GM19035 (cell line): ENCODE results near the gene PLEKHA8.
A peak's percentile ranks its signal among the peaks of the same experiment; 100 is the strongest.

ENCODE experiments used
- ATAC-seq: cut with Tn5 transposase; IDR thresholded peaks from one replicate; pipeline ENCODE4 v1.9.1; 2021; ENCODE audit not compliant: unreplicated experiment

The PLEKHA8 gene

GRCh38 chr7:30022991-30023390 is 5.2 kb upstream of the PLEKHA8 start:
- no peak for ATAC-seq

GRCh38 chr7:30023524-30023923 is 4.7 kb upstream of the PLEKHA8 start:
- no peak for ATAC-seq

- peak; percentile 70 for ATAC-seq
Observed at GRCh38 chr7:30026229-30027064, 1.8 kb upstream of the PLEKHA8 start, which contains the start of gene FKBP14. FKBP14 (minus strand) TSS chr7:30026702; CDS start chr7:30026508, 194 bp downstream.

- no peak for ATAC-seq
Observed at GRCh38 chr7:30027065-30027456, 1.2 kb upstream of the PLEKHA8 start.

- peak; percentile 3 for ATAC-seq
Observed at GRCh38 chr7:30027740-30028215, 434 bp upstream of the PLEKHA8 start.

GRCh38 chr7:30028749-30029635 is 780 bp downstream of the PLEKHA8 start:
- ATAC-seq: peak; percentile 24

GRCh38 chr7:30029696-30030095 is 1.5 kb downstream of the PLEKHA8 start:
- no peak for ATAC-seq

GRCh38 chr7:30032310-30033125 is 4.3 kb downstream of the PLEKHA8 start:
- ATAC-seq: no peak

GRCh38 chr7:30034501-30034900 is 6.3 kb downstream of the PLEKHA8 start:
- ATAC-seq: no peak

GRCh38 chr7:30036220-30036619 is 8.0 kb downstream of the PLEKHA8 start:
- no peak for ATAC-seq

- no peak for ATAC-seq
Observed at GRCh38 chr7:30038196-30038980, 10.2 kb downstream of the PLEKHA8 start.

GRCh38 chr7:30040938-30041337 is 12.7 kb downstream of the PLEKHA8 start:
- ATAC-seq: no peak

GRCh38 chr7:30041526-30042269 is 13.5 kb downstream of the PLEKHA8 start:
- ATAC-seq: no peak

GRCh38 chr7:30046127-30046770 is 18.0 kb downstream of the PLEKHA8 start:
- no peak for ATAC-seq

GRCh38 chr7:30047124-30047523 is 18.9 kb downstream of the PLEKHA8 start:
- no peak for ATAC-seq

- no peak for ATAC-seq
Observed at GRCh38 chr7:30048582-30048981, 20.4 kb downstream of the PLEKHA8 start.

GRCh38 chr7:30049173-30049572 is 21.0 kb downstream of the PLEKHA8 start:
- ATAC-seq: no peak

- ATAC-seq: no peak
Observed at GRCh38 chr7:30053068-30053467, 24.9 kb downstream of the PLEKHA8 start.

- no peak for ATAC-seq
Observed at GRCh38 chr7:30057741-30058140, 29.5 kb downstream of the PLEKHA8 start.
